Measurements from ENCODE around the gene R3HDM2. TPM values are rescaled to one million over a fixed set of nuclear protein-coding genes. Genes with fewer than 3 reads are reported as not detected.
"Not testable (repeated sequence)": the region's sequence is repeated elsewhere in the genome, so short reads cannot be mapped to it uniquely, and the experiment has no call there.

Gene R3HDM2
- polyA plus RNA-seq, 1 experiment, result 20.0 TPM

DNA sequence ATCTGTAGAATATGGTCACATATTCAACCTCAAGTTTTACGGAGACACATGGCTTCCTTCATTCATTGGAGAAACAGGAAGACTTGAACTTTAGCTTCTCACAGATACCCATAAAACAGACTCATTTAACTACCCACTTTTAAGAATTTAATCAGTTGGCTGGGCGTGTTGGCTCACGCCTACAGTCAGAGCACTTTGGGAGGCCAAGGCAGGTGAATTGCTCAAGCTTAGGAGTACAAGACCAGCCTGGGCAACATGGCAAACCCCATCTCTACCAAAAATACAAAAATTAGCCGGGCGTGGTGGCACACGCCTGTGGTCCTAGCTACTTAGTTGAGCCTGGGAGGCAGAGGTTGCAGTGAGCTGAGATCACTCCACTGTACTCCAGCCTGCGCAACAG lies 115.2 kb downstream of the R3HDM2 start:
- POLR2A ChIA-PET, result no interaction called here
- H3K9me3 ChIP-seq (ENCODE audit: control insufficient read depth, insufficient read depth, low read length), result no peaks in the 10 kb centered on the region
- TF ChIP-seq, protein P1, sequence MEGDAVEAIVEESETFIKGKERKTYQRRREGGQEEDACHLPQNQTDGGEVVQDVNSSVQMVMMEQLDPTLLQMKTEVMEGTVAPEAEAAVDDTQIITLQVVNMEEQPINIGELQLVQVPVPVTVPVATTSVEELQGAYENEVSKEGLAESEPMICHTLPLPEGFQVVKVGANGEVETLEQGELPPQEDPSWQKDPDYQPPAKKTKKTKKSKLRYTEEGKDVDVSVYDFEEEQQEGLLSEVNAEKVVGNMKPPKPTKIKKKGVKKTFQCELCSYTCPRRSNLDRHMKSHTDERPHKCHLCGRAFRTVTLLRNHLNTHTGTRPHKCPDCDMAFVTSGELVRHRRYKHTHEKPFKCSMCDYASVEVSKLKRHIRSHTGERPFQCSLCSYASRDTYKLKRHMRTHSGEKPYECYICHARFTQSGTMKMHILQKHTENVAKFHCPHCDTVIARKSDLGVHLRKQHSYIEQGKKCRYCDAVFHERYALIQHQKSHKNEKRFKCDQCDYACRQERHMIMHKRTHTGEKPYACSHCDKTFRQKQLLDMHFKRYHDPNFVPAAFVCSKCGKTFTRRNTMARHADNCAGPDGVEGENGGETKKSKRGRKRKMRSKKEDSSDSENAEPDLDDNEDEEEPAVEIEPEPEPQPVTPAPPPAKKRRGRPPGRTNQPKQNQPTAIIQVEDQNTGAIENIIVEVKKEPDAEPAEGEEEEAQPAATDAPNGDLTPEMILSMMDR (IDR thresholded peaks at IDR 0.05; ENCODE audit: low read depth, low read length), result no peak
- CTCF ChIA-PET, result interaction anchor here (1.1 to 13.3 kb wide), 3 partner anchors 8 to 138 kb away, joined by 3 to 294 read pairs (median 18); partner anchors contain the start of gene INHBE
- no peaks in the 10 kb centered on the region for H3K27me3 ChIP-seq (ENCODE audit: control insufficient read depth, insufficient read depth, low read length)
- H3K4me3 ChIP-seq (ENCODE audit: low read depth, low read length), result no peak overlapping the region
- no peak for DNase-seq (ENCODE audit: low read depth, low spot score)
- H3K27ac ChIP-seq (ENCODE audit: low read depth, low read length), result no peak overlapping the region

DNA sequence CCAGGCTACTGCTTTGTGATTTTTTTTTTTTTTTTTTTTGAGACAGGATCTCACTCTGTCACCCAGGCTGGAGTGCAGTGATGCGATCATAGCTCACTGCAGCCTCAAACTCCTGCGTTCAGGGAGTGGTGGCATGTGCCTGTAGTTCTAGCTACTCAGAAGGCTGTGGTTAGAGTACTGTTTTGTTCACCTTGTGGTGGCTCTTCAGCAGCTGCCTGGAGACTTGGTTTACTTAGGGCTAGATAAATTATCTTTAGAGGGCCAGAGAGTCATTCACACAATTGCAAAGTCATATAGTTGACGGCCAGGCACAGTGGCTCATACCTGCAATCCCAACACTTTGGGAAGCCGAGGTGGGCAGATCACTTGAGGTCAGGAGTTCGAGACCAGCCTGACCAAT lies 118.6 kb downstream of the R3HDM2 start:
- not testable (repeated sequence) for H3K4me3 ChIP-seq (ENCODE audit: low read depth, low read length); DNase-seq (ENCODE audit: low read depth, low spot score); H3K27ac ChIP-seq (ENCODE audit: low read depth, low read length); H3K9me3 ChIP-seq (ENCODE audit: control insufficient read depth, insufficient read depth, low read length); H3K27me3 ChIP-seq (ENCODE audit: control insufficient read depth, insufficient read depth, low read length)
- ChIA-PET POLR2A (interaction anchor here (0.6 to 0.7 kb wide), 2 partner anchors 10 to 35 kb away, joined by 5 to 10 read pairs; no protein-coding TSS in a partner anchor), CTCF (interaction anchor here (1.0 to 13.3 kb wide), 4 partner anchors 11 to 150 kb away, joined by 3 to 294 read pairs (median 4); partner anchors contain the start of genes GLI1 and INHBE)

DNA sequence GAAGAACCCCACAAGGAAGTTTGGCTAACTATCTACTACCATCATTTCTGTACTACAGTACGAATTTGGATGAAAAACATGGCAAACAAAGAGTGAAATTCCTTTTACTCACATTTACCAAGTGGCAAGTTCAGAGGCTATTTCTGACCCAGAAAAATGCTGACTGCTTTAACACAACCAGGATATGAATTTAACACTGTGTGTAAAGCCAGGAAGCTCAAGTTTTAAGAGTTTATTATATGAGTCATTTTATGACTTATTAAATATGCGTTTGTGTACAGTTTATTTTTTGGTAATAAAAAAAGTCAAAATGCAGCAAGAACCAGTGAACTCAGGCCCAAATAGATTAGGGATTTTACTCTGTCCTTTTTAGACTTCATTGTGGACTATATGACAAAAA lies 121.4 kb downstream of the R3HDM2 start:
- ChIA-PET CTCF (interaction anchor here (0.6 to 13.3 kb wide), 6 partner anchors 9 to 154 kb away, joined by 3 to 294 read pairs (median 14); partner anchors contain the start of genes GLI1 and INHBE), POLR2A (interaction anchor here (1.7 kb wide), 1 partner anchor 143 kb away, joined by 6 read pairs; no protein-coding TSS in a partner anchor)
- DNase-seq (ENCODE audit: low read depth, low spot score), result no peak
- H3K4me3 ChIP-seq (ENCODE audit: low read depth, low read length), result no peak overlapping the region
- TF ChIP-seq, protein P1 (IDR thresholded peaks at IDR 0.05; ENCODE audit: low read depth, low read length), result no peak
- H3K9me3 ChIP-seq (ENCODE audit: control insufficient read depth, insufficient read depth, low read length), result no peaks in the 10 kb centered on the region
- no peaks in the 10 kb centered on the region for H3K27me3 ChIP-seq (ENCODE audit: control insufficient read depth, insufficient read depth, low read length)
- no peak overlapping the region for H3K27ac ChIP-seq (ENCODE audit: low read depth, low read length)

DNA sequence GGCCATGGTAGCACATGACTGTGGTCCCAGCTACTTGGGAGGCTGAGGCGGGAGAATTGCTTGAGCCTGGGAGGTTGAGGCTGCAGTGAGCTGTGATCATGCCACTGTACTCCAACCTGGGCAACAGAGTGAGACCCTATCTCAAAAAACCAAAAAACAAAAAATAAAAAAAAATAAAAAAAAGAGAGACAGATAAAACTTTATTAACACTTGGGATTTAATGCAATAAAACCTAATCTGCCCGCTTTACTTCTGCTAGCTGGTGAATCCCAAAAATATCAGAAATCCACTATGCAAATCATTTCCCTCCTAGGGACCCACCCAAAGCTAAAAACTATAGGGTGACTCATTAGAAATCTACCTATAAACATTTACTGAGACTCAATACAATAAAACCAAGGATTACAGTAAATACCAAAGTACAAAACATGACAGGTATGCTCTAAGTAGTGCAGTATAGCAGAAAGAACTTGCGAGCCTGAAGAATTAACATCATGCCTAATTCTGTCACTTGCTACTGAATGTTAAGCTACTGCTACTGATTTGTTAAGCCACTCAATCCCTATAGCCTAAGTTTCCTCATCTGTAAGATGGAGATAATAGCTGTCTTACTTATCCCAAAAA lies 129.8 kb downstream of the R3HDM2 start:
- no peak for DNase-seq (ENCODE audit: low read depth, low spot score)
- Histone ChIP-seq H3K9me3 (ENCODE audit: control insufficient read depth, insufficient read depth, low read length) (no peaks in the 10 kb centered on the region), H3K4me3 (ENCODE audit: low read depth, low read length) (no peak overlapping the region), H3K27me3 (ENCODE audit: control insufficient read depth, insufficient read depth, low read length) (no peaks in the 10 kb centered on the region), H3K27ac (ENCODE audit: low read depth, low read length) (no peak overlapping the region)
- ChIA-PET POLR2A (no interaction called here), CTCF (interaction anchor here (0.6 to 2.6 kb wide), 4 partner anchors 9 to 158 kb away, joined by 3 to 10 read pairs (median 5); partner anchors contain the start of gene GLI1)
- TF ChIP-seq, protein P1 (IDR thresholded peaks at IDR 0.05; ENCODE audit: low read depth, low read length), result no peak

DNA sequence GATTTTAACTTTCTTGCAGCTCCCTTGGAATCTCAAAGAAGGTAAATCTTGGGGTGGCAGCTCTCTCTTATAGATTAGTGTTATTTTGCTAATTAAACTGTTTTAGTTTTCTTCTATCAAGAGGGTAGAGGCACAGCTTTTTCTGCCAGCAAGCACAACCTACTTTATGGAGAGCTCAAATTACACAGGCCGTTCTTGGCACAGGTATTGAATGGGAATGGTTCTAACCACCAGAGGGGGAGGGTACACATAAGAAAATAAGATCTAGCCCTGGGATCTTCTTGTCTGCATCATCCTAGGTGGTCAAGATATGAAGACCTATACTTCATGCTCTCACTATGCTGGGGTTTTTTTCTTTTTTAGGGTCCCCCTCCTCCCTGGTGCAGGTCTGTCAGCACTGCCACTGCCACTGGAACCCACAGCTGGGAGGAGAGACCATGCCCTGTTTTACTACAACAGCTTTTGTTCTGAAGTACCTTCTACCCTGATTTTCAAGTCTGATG lies 131.3 kb downstream of the R3HDM2 start:
- TF ChIP-seq, protein P1 (IDR thresholded peaks at IDR 0.05; ENCODE audit: low read depth, low read length), result no peak

More for the DNA sequence above, 131.3 kb downstream of the R3HDM2 start:
- Histone ChIP-seq H3K4me3 (ENCODE audit: low read depth, low read length) (no peak overlapping the region), H3K27ac (ENCODE audit: low read depth, low read length) (no peak overlapping the region), H3K9me3 (ENCODE audit: control insufficient read depth, insufficient read depth, low read length) (no peaks in the 10 kb centered on the region), H3K27me3 (ENCODE audit: control insufficient read depth, insufficient read depth, low read length) (no peaks in the 10 kb centered on the region)
- ChIA-PET POLR2A (no interaction called here), CTCF (interaction anchor here (1.6 to 2.6 kb wide), 4 partner anchors 10 to 159 kb away, joined by 3 to 10 read pairs (median 8); partner anchors contain the start of gene GLI1)
- no peak for DNase-seq (ENCODE audit: low read depth, low spot score)
